Lower leg skin (tissue), 4 donors: ENCODE data around the gene TIMP1. TPM values are rescaled to one million over a fixed set of nuclear protein-coding genes. Genes with fewer than 3 reads are reported as not detected.

ENCODE experiments used
- DNase-seq, 2 donors: peaks; one replicate each; pipeline ENCODE4 v3.0.0-alpha.2; 2019; ENCODE audit warnings: low spot score in 2 of 2
- H3K4me3 ChIP-seq: fragments of 200-600 bp; sonication (generic); 2 replicates; pipeline ENCODE4 v1.5.1; 2017; ENCODE audit warnings: mild to moderate bottlenecking, low read depth; ENCODE audit not compliant: poor library complexity, severe bottlenecking
- POLR2A ChIP-seq, 2 donors: fragments of 450-650 bp; IDR thresholded peaks; one replicate each; pipeline ENCODE4 v1.6.1; 2016 to 2017; ENCODE audit warnings: antibody characterized with exemption in 2 of 2, mild to moderate bottlenecking in 1 of 2, moderate library complexity in 1 of 2
- WGBS, 2 donors: methylation state at CpG; one replicate each; pipeline ENCODE4 v1.1.5; 2018; 5-methylcytosine and 5-hydroxymethylcytosine counted together
- intact Hi-C: fragments of 100-400 bp; cut with DNase I; formaldehyde crosslinking; loops from one replicate; pipeline ENCODE4 v1.15.0; 2023; ENCODE audit warnings: low total_unique reads
- total RNA-seq, 4 donors: library from RNA; depleted of rRNA; stranded (reverse); fragments of >200 nt; gene quantifications; one replicate each; pipeline ENCODE4 v1.1.0, GENCODE V29; 2016
- TF ChIP-seq, protein P1 (sequence below), 3 donors: fragments of 450-650 bp; IDR thresholded peaks; one replicate each; pipeline ENCODE4 v1.5.1; 2016; ENCODE audit warnings: antibody characterized with exemption in 3 of 3, mild to moderate bottlenecking in 3 of 3, moderate library complexity in 2 of 3

TIMP1 gene
- total RNA-seq, 4 donors from 2014 or later: 27.5 to 82.1 (median 53.5) TPM

DNA sequence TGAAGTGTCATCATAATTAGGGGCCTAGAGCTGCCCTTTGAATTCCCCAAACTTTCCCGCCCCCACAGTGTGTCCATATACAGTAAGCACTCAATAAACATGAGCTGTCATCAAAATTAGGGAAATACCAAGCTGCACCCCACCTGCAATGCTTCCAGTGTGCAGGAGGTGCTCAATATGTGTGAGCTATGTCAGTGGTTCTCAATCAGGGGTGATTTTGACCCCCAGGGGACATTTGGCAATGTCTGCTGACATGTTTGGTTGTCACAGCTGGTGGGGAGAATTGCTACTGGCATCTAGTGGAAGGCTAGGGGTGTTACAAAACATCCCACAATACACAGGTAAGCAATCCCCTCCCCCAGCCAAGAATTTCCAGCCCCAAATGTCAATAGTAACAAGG is 46.7 kb downstream of the TIMP1 start:
- intact Hi-C loops: loop anchor here (5.0 kb wide), 1 partner anchor 622 kb away; no protein-coding TSS in a partner anchor
- no peak for TF ChIP-seq POLR2A (IDR thresholded peaks at IDR 0.05)
- TF ChIP-seq, protein P1, sequence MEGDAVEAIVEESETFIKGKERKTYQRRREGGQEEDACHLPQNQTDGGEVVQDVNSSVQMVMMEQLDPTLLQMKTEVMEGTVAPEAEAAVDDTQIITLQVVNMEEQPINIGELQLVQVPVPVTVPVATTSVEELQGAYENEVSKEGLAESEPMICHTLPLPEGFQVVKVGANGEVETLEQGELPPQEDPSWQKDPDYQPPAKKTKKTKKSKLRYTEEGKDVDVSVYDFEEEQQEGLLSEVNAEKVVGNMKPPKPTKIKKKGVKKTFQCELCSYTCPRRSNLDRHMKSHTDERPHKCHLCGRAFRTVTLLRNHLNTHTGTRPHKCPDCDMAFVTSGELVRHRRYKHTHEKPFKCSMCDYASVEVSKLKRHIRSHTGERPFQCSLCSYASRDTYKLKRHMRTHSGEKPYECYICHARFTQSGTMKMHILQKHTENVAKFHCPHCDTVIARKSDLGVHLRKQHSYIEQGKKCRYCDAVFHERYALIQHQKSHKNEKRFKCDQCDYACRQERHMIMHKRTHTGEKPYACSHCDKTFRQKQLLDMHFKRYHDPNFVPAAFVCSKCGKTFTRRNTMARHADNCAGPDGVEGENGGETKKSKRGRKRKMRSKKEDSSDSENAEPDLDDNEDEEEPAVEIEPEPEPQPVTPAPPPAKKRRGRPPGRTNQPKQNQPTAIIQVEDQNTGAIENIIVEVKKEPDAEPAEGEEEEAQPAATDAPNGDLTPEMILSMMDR (IDR thresholded peaks at IDR 0.05): no peak
- 75 to 100% methylated on average over 1 of the region's 1 CpG for WGBS, 2 donors
- H3K4me3 ChIP-seq: no peak overlapping the region
- no peak for DNase-seq

DNA sequence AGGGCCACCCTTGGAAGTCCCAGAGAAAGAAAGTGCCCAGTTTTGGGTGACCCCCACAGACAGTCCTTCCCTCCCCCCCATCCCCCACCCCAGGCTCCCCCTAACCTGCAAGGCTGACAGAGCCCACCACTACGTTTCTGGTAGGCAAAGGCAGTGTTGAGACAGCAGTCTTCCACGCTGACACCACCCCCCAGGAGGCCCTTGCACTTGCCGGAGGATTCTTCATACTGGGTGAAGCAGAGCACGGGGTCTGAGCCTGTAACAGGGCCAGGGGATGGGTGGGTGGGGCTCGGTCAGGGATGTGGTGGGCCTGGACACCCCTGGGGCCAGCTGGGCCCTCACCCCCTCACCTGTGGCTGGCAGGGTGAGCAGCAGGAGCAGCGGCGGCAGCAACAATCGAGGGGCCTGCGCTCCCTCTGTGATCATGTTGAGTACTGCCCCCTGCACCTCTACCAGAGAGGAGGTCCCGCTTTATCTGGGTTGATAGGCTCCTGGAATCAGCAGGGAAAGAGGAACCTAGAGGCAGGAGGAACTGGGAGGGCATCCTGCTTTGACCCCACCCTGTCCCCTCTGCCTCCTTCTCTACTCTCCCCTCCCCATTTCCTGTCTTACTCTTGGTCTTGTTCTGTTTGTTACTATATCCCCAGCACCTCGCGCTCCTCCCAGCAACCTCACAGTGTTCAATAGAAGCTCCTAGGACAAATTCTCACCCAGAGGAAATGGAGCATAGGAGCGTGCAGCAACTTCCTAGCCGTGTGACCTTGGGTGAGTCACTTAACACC is 47.4 kb downstream of the TIMP1 start, which contains the start of gene CFP:
Gene CFP (minus strand): TSS at position 512 of the 782 bp plus-strand sequence. CDS start 86 bp downstream, at position 426.
- no peak for DNase-seq
- 49 to 72% methylated on average over 4 to 14 of the region's 14 CpGs for WGBS, 2 donors
- no peak within 1 kb of the TSS for H3K4me3 ChIP-seq
- intact Hi-C loops: loop anchor here (5.0 kb wide), 1 partner anchor 622 kb away; no protein-coding TSS in a partner anchor
- TF ChIP-seq, protein P1 (IDR thresholded peaks at IDR 0.05): no peak
- no peak for TF ChIP-seq POLR2A (IDR thresholded peaks at IDR 0.05)

DNA sequence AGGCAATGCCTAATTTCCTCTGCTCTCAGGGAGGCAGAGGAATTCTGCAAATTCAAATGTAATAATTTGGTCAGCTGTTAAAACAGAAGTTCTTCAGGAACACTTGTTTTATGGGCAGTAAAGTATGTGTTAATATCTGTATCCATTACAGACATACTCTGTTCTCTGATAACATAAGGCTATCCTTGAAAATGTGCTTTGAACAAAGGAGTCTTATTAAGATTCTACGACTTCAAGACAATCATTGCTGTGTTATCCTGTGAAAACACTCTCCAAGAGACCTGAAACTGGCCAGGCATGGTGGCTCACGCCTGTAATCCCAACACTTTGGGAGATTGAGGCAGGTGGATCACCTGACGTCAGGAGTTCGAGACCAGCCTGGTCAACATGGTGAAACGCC is 49.4 kb downstream of the TIMP1 start:
- 86% methylated on average over 5 of the region's 5 CpGs for WGBS, 2 donors
- intact Hi-C loops: no loop called here
- no peak for DNase-seq
- no peak overlapping the region for H3K4me3 ChIP-seq
- no peak for TF ChIP-seq POLR2A (IDR thresholded peaks at IDR 0.05)
- TF ChIP-seq, protein P1 (IDR thresholded peaks at IDR 0.05): no peak

DNA sequence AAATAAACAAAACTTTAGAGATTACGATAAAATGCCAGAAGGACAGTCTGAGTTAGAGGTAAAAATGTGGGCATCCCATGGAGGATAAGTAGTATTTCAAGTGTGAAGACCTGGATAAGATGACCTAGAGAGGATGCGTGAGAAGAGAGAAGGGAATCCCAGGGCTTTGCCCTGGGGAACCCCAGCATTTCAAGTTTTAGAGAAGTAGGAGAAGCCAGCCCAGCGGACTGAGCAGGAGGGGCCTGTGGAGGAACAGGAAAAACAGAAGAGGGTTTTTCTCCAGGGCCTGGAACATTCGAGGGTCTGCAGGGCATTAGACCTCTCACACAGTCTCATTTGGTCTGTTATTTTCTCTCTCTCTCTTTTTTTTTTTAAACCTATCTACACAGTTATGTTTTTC is 50.4 kb downstream of the TIMP1 start:
- intact Hi-C loops: no loop called here
- TF ChIP-seq POLR2A (IDR thresholded peaks at IDR 0.05): no peak
- TF ChIP-seq, protein P1 (IDR thresholded peaks at IDR 0.05): no peak
- no peak for DNase-seq
- H3K4me3 ChIP-seq: no peak overlapping the region
- 65 to 80% methylated on average over 4 of the region's 4 CpGs for WGBS, 2 donors

DNA sequence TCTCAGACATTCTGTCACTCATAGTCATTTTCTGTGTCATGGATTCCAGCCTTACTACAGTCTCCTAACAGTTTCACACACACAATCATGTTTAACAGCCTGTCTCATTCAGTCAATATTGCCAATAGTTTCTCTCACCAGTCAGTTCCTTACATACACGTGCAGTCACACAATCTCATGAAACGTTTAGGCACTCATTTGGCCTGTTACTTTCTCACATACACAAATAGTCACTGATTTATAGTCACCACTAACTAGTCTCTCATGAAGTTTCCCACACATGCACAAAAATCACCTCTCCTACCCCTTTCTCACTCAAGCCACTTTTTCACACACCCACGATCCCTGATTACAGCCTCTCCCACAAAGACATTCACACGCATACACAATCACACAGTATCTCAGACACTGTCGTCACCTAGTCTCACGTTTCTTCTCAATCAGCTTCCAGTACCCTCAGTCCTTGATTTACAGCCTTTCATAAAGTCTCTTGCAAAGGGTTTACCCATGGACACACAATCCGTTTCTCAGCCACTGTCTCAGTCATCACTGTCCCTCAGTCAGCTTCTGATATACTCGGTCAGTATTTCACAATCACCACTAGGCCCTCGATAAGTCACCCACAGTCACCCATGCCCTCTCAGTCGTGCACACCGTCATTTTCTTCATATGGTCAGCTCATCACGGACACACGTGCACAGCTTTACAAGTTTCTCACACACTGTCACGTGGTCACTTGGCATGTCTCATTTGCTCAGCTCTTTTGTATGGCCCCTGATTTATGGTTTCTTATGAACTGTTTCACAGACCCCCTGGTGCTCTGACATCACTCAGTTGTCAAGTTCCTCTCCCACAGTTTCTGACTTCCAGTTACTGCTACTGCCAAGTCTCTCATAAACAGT is 51.7 kb downstream of the TIMP1 start:
- TF ChIP-seq, protein P1 (IDR thresholded peaks at IDR 0.05): no peak
- TF ChIP-seq POLR2A (IDR thresholded peaks at IDR 0.05): no peak
- no peak for DNase-seq
- no peak overlapping the region for H3K4me3 ChIP-seq
- 68 to 76% methylated on average over 14 of the region's 14 CpGs for WGBS, 2 donors
- intact Hi-C loops: no loop called here
